Transverse colon (tissue), 4 donors: ENCODE data around the gene SPATA6. TPM values are rescaled to one million over a fixed set of nuclear protein-coding genes. Genes with fewer than 3 reads are reported as not detected.

ENCODE experiments used
- DNase-seq: peaks from one replicate; pipeline ENCODE4 v3.0.0-alpha.2; 2019
- H3K27ac ChIP-seq, 4 donors: fragments of 200-600 bp; sonication (generic); 2 replicates each; pipeline ENCODE4 v1.5.1; 2016 to 2018; ENCODE audit warnings: inconsistent platforms in 4 of 4
- H3K27me3 ChIP-seq: fragments of 200-600 bp; sonication (generic); 2 replicates; pipeline ENCODE4 v1.5.1; 2017; ENCODE audit warnings: inconsistent platforms
- H3K36me3 ChIP-seq, 4 donors: fragments of 200-600 bp; sonication (generic); 2 replicates each; pipeline ENCODE4 v1.5.1; 2017 to 2019; ENCODE audit warnings: inconsistent platforms in 4 of 4
- H3K4me1 ChIP-seq, 4 donors: fragments of 200-600 bp; sonication (generic); 2 replicates each; pipeline ENCODE4 v1.5.1; 2017 to 2020; ENCODE audit warnings: inconsistent platforms in 4 of 4
- H3K4me3 ChIP-seq, 4 donors: fragments of 200-600 bp; sonication (generic); 1 replicate in 1 of 4; 2 replicates in 3 of 4; pipeline versions ENCODE4 v1.5.1 to v1.6.1; 2017 to 2019; ENCODE audit warnings: inconsistent platforms in 4 of 4
- H3K9me3 ChIP-seq, 2 donors: fragments of 200-600 bp; sonication (generic); 2 replicates each; pipeline ENCODE4 v1.5.1; 2017 to 2019; ENCODE audit warnings: inconsistent platforms in 2 of 2
- CTCF ChIP-seq, 5 experiments: fragments of 200-600 bp in 3 of 5; fragments of 450-650 bp in 2 of 5; sonication (generic) in 3 of 5; IDR thresholded peaks; 1 replicate in 2 of 5; 2 replicates in 3 of 5; pipeline ENCODE4 v1.5.1; 2016 to 2017; ENCODE audit warnings: antibody characterized with exemption in 5 of 5, inconsistent platforms in 3 of 5, mild to moderate bottlenecking in 2 of 5, moderate library complexity in 1 of 5
- EP300 ChIP-seq: sonication (generic); formaldehyde crosslinking; IDR thresholded peaks from one replicate; pipeline ENCODE4 v1.6.1; 2017; ENCODE audit warnings: antibody characterized with exemption, low read depth
- POLR2A ChIP-seq: fragments of 450-650 bp; IDR thresholded peaks from one replicate; pipeline ENCODE4 v1.6.1; 2016; ENCODE audit warnings: antibody characterized with exemption, mild to moderate bottlenecking, moderate library complexity
- POLR2AphosphoS5 ChIP-seq, 3 donors: sonication (generic); formaldehyde crosslinking; IDR thresholded peaks; one replicate each; pipeline ENCODE4 v1.6.1; 2016; ENCODE audit warnings: antibody characterized with exemption in 3 of 3
- WGBS, 2 donors: methylation state at CpG; one replicate each; pipeline ENCODE4 v1.1.5; 2018; ENCODE audit warnings: low coverage in 1 of 2; 5-methylcytosine and 5-hydroxymethylcytosine counted together
- in situ Hi-C, 4 donors: fragments of 200-750 bp; cut with MboI; loops; one replicate each; pipeline versions ENCODE4 v1.15.0 to v1.15.1; 2017; ENCODE audit warnings: low sequenced_read_pairs in 3 of 4, low pct_ligation_motif_present in 1 of 4, low pct_unique_long_range_greater_than_20kb in 1 of 4
- intact Hi-C: fragments of 100-400 bp; cut with DNase I; formaldehyde crosslinking; loops from one replicate; pipeline ENCODE4 v1.15.1; 2023; ENCODE audit warnings: low total_unique reads
- total RNA-seq, 4 donors: library from RNA; depleted of rRNA; stranded (reverse); fragments of >200 nt; gene quantifications; one replicate each; pipeline ENCODE4 v1.1.0, GENCODE V29; 2016

The SPATA6 gene
- total RNA-seq, 4 donors from 2014 or later = 8.2 to 16.5 (median 14.6) TPM

- H3K4me1 ChIP-seq = no peaks in the 10 kb centered on the region
- H3K27ac ChIP-seq = no peak overlapping the region
- H3K27me3 ChIP-seq = no peaks in the 10 kb centered on the region
- H3K36me3 ChIP-seq = peaks cover 0 to 4% (median 0%) of the 10 kb centered on the region in 4 donors
- DNase-seq = no peak
- 54 to 83% methylated on average over 2 of the region's 2 CpGs for WGBS, 2 donors
- intact Hi-C loops (no loop called here), in situ Hi-C loops (no loop called here)
- TF ChIP-seq POLR2AphosphoS5 (IDR thresholded peaks at IDR 0.05) (no peak), CTCF (IDR thresholded peaks at IDR 0.05) (no peak), EP300 (no peak), POLR2A (no peak)
- H3K4me3 ChIP-seq = no peak overlapping the region
- H3K9me3 ChIP-seq = no peaks in the 10 kb centered on the region
Observed at GRCh38 chr1:48396208-48396607, 75.8 kb downstream of the SPATA6 start.

- TF ChIP-seq POLR2AphosphoS5 (IDR thresholded peaks at IDR 0.05) (no peak), POLR2A (no peak), EP300 (no peak)
- H3K27ac ChIP-seq = no peak overlapping the region
- H3K4me1 ChIP-seq = no peaks in the 10 kb centered on the region
- H3K36me3 ChIP-seq = no peaks in the 10 kb centered on the region
- in situ Hi-C loops (no loop called here), intact Hi-C loops (no loop called here)
- H3K27me3 ChIP-seq = no peaks in the 10 kb centered on the region
- DNase-seq = no peak
- no peaks in the 10 kb centered on the region for H3K9me3 ChIP-seq
- no peak overlapping the region for H3K4me3 ChIP-seq
- WGBS, 2 donors = 80 to 94% methylated on average over 2 of the region's 2 CpGs
Observed at GRCh38 chr1:48391926-48392325, 80.1 kb downstream of the SPATA6 start.

- no peaks in the 10 kb centered on the region for H3K36me3 ChIP-seq
- intact Hi-C loops (no loop called here), in situ Hi-C loops (no loop called here)
- H3K27ac ChIP-seq = no peak overlapping the region
- no peaks in the 10 kb centered on the region for H3K9me3 ChIP-seq
- DNase-seq = no peak
- no peak overlapping the region for H3K4me3 ChIP-seq
- TF ChIP-seq CTCF (IDR thresholded peaks at IDR 0.05) = no peak
- no peak for TF ChIP-seq POLR2A
- no peak for TF ChIP-seq EP300
- no peak for TF ChIP-seq POLR2AphosphoS5 (IDR thresholded peaks at IDR 0.05)
- WGBS, 2 donors = 90% methylated on average over 3 of the region's 3 CpGs; no CpG with 5 or more reads in 1 of the 2 donors
- H3K27me3 ChIP-seq = no peaks in the 10 kb centered on the region
- H3K4me1 ChIP-seq = no peaks in the 10 kb centered on the region
Observed at GRCh38 chr1:48387409-48387808, 84.6 kb downstream of the SPATA6 start.

GRCh38 chr1:48374785-48375184, 97.2 kb downstream of the SPATA6 start:
- TF ChIP-seq CTCF (IDR thresholded peaks at IDR 0.05) (no peak), POLR2AphosphoS5 (IDR thresholded peaks at IDR 0.05) (no peak)
- no peaks in the 10 kb centered on the region for H3K36me3 ChIP-seq
- H3K4me1 ChIP-seq = no peaks in the 10 kb centered on the region
- no peak for DNase-seq
- H3K4me3 ChIP-seq = no peak overlapping the region
- intact Hi-C loops (no loop called here), in situ Hi-C loops (no loop called here)
- no peak overlapping the region for H3K27ac ChIP-seq
- no peaks in the 10 kb centered on the region for H3K27me3 ChIP-seq
- H3K9me3 ChIP-seq = peaks cover 0 to 5% of the 10 kb centered on the region in 2 donors

- in situ Hi-C loops (no loop called here), intact Hi-C loops (no loop called here)
- TF ChIP-seq POLR2A = no peak
- no peak for TF ChIP-seq CTCF (IDR thresholded peaks at IDR 0.05)
- TF ChIP-seq EP300 = no peak
- no peak for TF ChIP-seq POLR2AphosphoS5 (IDR thresholded peaks at IDR 0.05)
- 89 to 100% methylated on average over 2 of the region's 2 CpGs for WGBS, 2 donors
- Histone ChIP-seq H3K36me3 (peaks cover 0 to 4% (median 0%) of the 10 kb centered on the region in 4 donors), H3K9me3 (peaks cover 0 to 5% of the 10 kb centered on the region in 2 donors), H3K27me3 (no peaks in the 10 kb centered on the region), H3K4me3 (no peak overlapping the region), H3K4me1 (no peaks in the 10 kb centered on the region), H3K27ac (no peak overlapping the region)
- DNase-seq = no peak
Observed at GRCh38 chr1:48371598-48371997, 100.4 kb downstream of the SPATA6 start.
